Neutrophil (primary cell): ENCODE measurements around the gene CDCA4.

Source experiments
- H3K27ac ChIP-seq: fragments of 200-600 bp; sonication (generic); 2 replicates; pipeline ENCODE4 v1.5.1; 2016; ENCODE audit warnings: mild to moderate bottlenecking, moderate library complexity
- H3K27me3 ChIP-seq: fragments of 200-600 bp; sonication (generic); 2 replicates; pipeline ENCODE4 v1.6.0; 2016; ENCODE audit warnings: mild to moderate bottlenecking
- H3K36me3 ChIP-seq: fragments of 200-600 bp; sonication (generic); 2 replicates; pipeline ENCODE4 v1.5.1; 2017
- H3K4me1 ChIP-seq, 2 experiments: fragments of 200-600 bp in 1 of 2; sonication (generic) in 1 of 2; 1 replicate in 1 of 2; 2 replicates in 1 of 2; pipeline versions ENCODE4 v1.5.1 to v1.6.1; 2013 to 2016; ENCODE audit warnings: low read depth in 1 of 2, low read length in 1 of 2, mild to moderate bottlenecking in 1 of 2, moderate library complexity in 1 of 2; ENCODE audit not compliant: control insufficient read depth in 1 of 2, insufficient read depth in 1 of 2
- H3K4me3 ChIP-seq, 2 experiments: fragments of 200-600 bp in 1 of 2; sonication (generic) in 1 of 2; 1 replicate in 1 of 2; 2 replicates in 1 of 2; pipeline ENCODE4 v1.5.1; 2013 to 2016; ENCODE audit warnings: low read depth in 1 of 2, low read length in 1 of 2, mild to moderate bottlenecking in 1 of 2, moderate library complexity in 1 of 2
- H3K9me3 ChIP-seq: fragments of 200-600 bp; sonication (generic); 2 replicates; pipeline ENCODE4 v1.5.1; 2016
- TF ChIP-seq, protein P1 (sequence below): fragments of 200-600 bp; sonication (generic); IDR thresholded peaks from 2 replicates; pipeline ENCODE4 v1.5.1; 2016; ENCODE audit warnings: antibody characterized with exemption

CDCA4 gene

DNA sequence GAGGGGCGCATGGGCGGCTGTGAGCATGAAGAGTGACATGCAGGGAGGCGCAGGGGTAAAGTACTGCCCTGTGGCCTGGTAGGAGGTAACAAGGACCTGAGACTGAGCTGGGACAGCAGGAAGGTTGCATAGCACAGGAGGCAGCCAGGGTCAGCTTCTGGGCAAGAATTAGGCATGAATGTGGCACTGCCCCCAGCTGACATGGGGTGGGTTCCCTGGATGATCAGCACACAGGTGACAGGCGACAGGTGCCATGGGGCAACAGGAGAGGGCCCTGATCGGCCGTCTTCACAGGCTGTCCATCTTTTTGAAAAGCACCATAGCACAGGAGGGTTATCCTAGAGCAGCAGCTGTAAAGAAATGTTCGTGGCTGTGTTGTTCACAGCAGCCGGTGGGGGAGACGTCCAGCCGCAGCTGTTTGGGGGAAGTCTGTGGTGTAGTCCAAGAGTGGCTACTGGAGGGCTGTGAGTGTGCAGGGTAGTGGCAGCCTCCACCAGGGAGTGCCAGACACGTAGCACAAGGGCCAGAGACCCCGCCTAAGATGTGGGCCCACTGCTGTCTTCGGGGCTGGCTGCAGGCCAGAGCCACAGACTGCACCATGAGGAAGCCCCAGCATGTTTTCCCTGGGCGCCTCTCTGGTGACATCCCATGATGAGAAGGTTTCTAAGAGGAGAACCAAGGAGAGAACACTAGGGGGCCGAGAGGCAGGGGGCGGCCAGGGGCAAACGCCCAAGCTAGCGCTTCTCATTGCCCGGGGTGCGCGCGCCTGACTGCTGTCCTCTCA lies 26.9 kb downstream of the CDCA4 start:
- H3K27me3 ChIP-seq = no peaks in the 10 kb centered on the region
- no peaks in the 10 kb centered on the region for H3K4me1 ChIP-seq
- no peak overlapping the region for H3K27ac ChIP-seq
- TF ChIP-seq, protein P1, sequence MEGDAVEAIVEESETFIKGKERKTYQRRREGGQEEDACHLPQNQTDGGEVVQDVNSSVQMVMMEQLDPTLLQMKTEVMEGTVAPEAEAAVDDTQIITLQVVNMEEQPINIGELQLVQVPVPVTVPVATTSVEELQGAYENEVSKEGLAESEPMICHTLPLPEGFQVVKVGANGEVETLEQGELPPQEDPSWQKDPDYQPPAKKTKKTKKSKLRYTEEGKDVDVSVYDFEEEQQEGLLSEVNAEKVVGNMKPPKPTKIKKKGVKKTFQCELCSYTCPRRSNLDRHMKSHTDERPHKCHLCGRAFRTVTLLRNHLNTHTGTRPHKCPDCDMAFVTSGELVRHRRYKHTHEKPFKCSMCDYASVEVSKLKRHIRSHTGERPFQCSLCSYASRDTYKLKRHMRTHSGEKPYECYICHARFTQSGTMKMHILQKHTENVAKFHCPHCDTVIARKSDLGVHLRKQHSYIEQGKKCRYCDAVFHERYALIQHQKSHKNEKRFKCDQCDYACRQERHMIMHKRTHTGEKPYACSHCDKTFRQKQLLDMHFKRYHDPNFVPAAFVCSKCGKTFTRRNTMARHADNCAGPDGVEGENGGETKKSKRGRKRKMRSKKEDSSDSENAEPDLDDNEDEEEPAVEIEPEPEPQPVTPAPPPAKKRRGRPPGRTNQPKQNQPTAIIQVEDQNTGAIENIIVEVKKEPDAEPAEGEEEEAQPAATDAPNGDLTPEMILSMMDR = no peak
- H3K36me3 ChIP-seq = no peaks in the 10 kb centered on the region
- no peak overlapping the region for H3K4me3 ChIP-seq
- no peaks in the 10 kb centered on the region for H3K9me3 ChIP-seq

DNA sequence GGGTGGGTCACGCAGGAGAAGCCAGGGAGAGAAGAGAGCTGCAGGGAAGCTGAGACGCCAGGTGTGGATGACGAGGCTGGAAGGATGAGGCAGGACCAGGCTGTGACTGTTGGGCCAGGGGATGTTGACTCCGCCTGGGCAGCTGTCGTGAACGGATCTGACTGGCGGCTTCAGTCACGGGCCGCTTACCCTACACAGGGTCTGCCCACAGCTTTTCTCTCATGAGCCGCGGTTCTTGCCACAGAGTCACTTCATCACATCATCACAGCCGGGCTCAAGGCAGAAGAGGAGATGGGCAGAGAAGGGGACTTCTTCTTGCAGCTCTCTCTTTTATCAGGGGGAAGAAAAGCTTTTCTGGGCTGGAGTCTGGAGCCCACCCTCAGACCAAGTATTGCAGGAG lies 27.6 kb downstream of the CDCA4 start:
- TF ChIP-seq, protein P1 = no peak
- H3K4me3 ChIP-seq = no peak overlapping the region
- H3K9me3 ChIP-seq = no peaks in the 10 kb centered on the region
- no peaks in the 10 kb centered on the region for H3K27me3 ChIP-seq
- H3K4me1 ChIP-seq = no peaks in the 10 kb centered on the region
- H3K36me3 ChIP-seq = no peaks in the 10 kb centered on the region
- no peak overlapping the region for H3K27ac ChIP-seq

DNA sequence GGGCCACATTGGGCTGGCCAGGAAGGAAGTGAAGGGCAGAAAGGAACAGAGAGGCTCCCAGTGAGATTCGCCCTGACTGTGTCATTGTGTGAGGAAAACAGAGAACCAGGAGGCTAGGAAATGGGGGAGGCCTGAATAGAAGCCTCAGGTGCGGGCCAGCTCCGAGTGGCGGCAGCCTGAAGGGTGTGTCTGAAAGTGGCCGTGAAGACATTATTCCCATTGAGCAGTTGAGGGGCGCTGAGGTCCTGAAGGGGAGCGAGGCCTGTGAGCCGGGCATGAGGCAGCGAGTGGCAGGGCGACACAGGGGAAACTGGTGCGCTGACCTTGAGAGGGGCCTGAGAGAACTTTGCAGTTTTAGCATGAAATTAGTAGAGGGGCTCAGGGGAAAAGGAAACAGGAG lies 28.4 kb downstream of the CDCA4 start:
- Histone ChIP-seq H3K4me3 (no peak overlapping the region), H3K36me3 (no peaks in the 10 kb centered on the region), H3K27ac (no peak overlapping the region), H3K27me3 (no peaks in the 10 kb centered on the region), H3K9me3 (no peaks in the 10 kb centered on the region), H3K4me1 (no peaks in the 10 kb centered on the region)
- TF ChIP-seq, protein P1 = no peak

DNA sequence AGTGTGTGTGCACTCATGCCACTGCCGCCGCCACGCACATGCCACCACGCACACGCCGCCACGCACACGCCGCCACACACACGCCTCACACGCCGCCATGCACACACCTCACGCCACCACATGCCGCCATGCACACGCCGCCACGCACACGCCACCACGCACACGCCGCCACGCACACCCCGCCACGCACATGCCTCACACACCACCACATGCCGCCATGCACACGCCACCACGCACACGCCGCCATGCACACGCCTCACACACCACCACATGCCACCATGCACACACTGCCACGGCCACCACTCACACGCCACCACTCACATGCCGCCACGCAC lies 29.0 kb downstream of the CDCA4 start:
- TF ChIP-seq, protein P1 = no peak
- Histone ChIP-seq H3K4me1 (peaks cover 5 to 6% of the 10 kb centered on the region in 2 experiments), H3K27me3 (no peaks in the 10 kb centered on the region), H3K27ac (no peak overlapping the region), H3K9me3 (no peaks in the 10 kb centered on the region), H3K4me3 (no peak overlapping the region), H3K36me3 (no peaks in the 10 kb centered on the region)

DNA sequence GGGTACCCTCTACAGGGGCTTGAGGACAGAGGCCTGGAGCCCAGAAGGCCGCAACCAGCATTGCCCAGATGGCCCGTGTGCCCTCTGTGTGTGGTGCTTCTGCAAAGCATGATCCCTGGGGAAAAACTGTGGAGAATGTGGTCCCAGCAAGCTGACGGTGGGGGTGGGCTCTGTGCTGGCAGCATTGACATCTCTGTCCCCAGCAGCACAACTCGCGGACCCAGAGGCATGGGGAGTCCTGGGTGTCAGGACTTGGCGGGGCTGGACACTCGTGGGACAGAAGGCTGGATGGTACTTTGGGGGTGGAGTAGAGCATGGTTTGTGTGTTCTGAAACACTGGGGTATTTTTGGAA lies 31.0 kb downstream of the CDCA4 start:
- Histone ChIP-seq H3K27me3 (no peaks in the 10 kb centered on the region), H3K4me1 (peaks cover 16 to 20% of the 10 kb centered on the region in 2 experiments), H3K9me3 (no peaks in the 10 kb centered on the region), H3K36me3 (no peaks in the 10 kb centered on the region), H3K4me3 (no peak overlapping the region), H3K27ac (no peak overlapping the region)
- TF ChIP-seq, protein P1 = no peak
